Thoracic aorta (tissue), 2 donors: ENCODE data around the gene BAMBI. TPM values are rescaled to one million over a fixed set of nuclear protein-coding genes. Genes with fewer than 3 reads are reported as not detected.

Experiments used
- ATAC-seq: fragments of 150-250 bp; one replicate; pipeline ENCODE4 v1.8.0; 2017; ENCODE audit warnings: low read depth; ENCODE audit not compliant: insufficient number of reproducible peaks, low FRiP score
- DNase-seq: peaks from one replicate; pipeline ENCODE4 v3.0.0-alpha.2; 2020; ENCODE audit warnings: low spot score
- H3K27ac ChIP-seq, 2 donors: fragments of 200-600 bp; sonication (generic); 1 replicate in 1 of 2; 2 replicates in 1 of 2; pipeline ENCODE4 v1.5.1; 2016; ENCODE audit warnings: mild to moderate bottlenecking in 2 of 2, moderate library complexity in 2 of 2
- H3K27me3 ChIP-seq: fragments of 200-600 bp; sonication (generic); replicated peaks from 2 replicates; pipeline ENCODE4 v1.6.0; 2016; ENCODE audit warnings: mild to moderate bottlenecking; ENCODE audit not compliant: insufficient read depth
- H3K36me3 ChIP-seq: fragments of 200-600 bp; sonication (generic); one replicate; pipeline ENCODE4 v1.5.1; 2016
- H3K4me1 ChIP-seq, 2 donors: fragments of 200-600 bp; sonication (generic); 1 replicate in 1 of 2; 2 replicates in 1 of 2; pipeline versions ENCODE4 v1.5.1 to v1.6.0; 2016; ENCODE audit warnings: low read depth in 2 of 2, mild to moderate bottlenecking in 1 of 2; ENCODE audit not compliant: control insufficient read depth in 1 of 2
- H3K4me3 ChIP-seq: fragments of 200-600 bp; sonication (generic); 2 replicates; pipeline ENCODE4 v1.5.1; 2016; ENCODE audit warnings: mild to moderate bottlenecking
- H3K9me3 ChIP-seq: fragments of 200-600 bp; sonication (generic); 2 replicates; pipeline ENCODE4 v1.5.1; 2016
- total RNA-seq, 2 donors: library from RNA; depleted of rRNA; stranded (reverse); fragments of >200 nt; gene quantifications; one replicate each; pipeline versions ENCODE4 v1.1.0 to v1.2.3, GENCODE V29; 2016
- TF ChIP-seq, protein P1 (sequence below): fragments of 200-600 bp; sonication (generic); IDR thresholded peaks from one replicate; pipeline ENCODE4 v1.5.1; 2019; ENCODE audit warnings: antibody characterized with exemption

Gene BAMBI
- total RNA-seq, 2 donors from 2014 or later = 14.9 to 24.8 TPM

DNA sequence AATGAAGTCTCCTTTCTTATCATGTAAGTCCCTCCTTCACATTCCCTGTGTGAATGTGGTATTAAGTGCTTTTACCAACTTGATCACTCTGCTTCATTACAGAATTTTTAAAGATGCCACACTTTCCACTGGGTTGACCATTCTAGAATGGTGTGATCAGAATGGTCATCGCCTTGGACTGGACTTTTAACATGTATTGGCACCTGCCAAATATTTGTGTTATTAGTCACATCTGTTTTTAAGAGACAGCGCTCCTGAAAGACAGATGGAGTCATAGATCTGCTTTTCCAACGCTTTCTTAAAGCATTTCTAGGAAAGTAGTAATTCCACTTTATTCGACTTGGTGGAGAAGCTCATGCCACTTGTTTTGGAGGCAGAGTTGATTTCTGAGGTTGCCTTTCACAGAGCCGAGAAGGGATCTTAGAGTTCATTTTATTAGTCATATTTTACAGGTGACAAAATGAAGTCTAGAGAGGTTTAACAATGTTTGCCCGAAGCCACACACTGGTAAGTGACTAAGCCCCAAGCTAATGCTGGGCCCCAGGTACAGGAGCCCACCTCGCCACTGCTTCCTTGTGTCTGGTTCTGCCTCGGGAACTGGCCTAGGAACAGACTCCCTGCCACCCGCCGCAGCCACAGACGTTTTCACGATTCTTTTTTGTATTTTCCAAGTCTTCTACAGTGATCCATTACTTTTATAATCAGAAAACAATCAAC is 10.4 kb upstream of the BAMBI start:
- ATAC-seq = no peak
- Histone ChIP-seq H3K27me3 (no peaks in the 10 kb centered on the region), H3K27ac (no peak overlapping the region), H3K36me3 (no peaks in the 10 kb centered on the region), H3K9me3 (no peaks in the 10 kb centered on the region), H3K4me3 (no peak overlapping the region), H3K4me1 (peaks cover 4 to 20% of the 10 kb centered on the region in 2 donors)
- no peak for DNase-seq
- TF ChIP-seq, protein P1, sequence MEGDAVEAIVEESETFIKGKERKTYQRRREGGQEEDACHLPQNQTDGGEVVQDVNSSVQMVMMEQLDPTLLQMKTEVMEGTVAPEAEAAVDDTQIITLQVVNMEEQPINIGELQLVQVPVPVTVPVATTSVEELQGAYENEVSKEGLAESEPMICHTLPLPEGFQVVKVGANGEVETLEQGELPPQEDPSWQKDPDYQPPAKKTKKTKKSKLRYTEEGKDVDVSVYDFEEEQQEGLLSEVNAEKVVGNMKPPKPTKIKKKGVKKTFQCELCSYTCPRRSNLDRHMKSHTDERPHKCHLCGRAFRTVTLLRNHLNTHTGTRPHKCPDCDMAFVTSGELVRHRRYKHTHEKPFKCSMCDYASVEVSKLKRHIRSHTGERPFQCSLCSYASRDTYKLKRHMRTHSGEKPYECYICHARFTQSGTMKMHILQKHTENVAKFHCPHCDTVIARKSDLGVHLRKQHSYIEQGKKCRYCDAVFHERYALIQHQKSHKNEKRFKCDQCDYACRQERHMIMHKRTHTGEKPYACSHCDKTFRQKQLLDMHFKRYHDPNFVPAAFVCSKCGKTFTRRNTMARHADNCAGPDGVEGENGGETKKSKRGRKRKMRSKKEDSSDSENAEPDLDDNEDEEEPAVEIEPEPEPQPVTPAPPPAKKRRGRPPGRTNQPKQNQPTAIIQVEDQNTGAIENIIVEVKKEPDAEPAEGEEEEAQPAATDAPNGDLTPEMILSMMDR = no peak

DNA sequence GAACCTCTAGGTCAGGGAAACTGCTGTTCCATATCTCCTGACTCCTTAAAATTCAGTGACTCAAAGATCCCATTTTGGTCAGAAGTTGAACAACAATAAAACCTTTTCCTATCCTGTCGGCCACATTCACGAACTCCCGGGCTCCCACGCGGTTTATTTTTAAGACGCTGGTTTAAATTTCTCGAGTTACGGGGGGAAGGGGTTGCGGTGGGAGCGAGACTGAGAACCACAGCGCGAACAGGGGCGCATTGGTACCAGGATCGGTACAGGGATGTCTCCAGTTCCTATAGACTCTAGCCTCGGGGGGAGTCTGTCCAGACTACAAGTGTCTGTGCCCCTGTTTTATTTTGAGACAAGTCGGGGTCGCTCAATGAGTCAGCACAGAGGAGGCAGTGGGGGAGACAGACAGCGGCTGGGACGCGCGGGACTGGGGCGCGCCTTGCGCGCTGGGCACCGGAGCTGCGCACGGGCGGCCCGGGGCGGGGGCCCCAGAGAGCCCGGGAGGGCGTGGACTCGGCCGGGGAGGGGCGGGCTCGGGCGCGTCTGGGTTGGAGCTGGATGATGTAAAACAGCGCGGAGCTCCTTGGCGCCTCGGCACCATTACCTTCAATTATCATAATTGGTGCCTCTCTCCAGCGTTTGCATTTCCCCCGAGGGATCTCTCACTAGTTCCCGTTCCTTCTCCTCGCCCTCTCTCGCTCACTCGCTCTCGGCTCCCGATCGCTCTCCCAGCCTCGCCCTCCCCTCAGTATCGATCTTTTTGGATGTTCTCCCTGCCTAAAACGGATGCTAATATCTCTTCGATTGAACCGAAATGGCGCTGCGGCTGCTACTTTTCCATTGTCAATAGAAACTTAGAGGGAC is 8.7 kb upstream of the BAMBI start:
- no peaks in the 10 kb centered on the region for H3K9me3 ChIP-seq
- ATAC-seq (no peak), DNase-seq (no peak)
- no peaks in the 10 kb centered on the region for H3K36me3 ChIP-seq
- TF ChIP-seq, protein P1 = no peak
- no peaks in the 10 kb centered on the region for H3K27me3 ChIP-seq
- H3K27ac ChIP-seq = peak overlapping the region in 1 of 2 donors; percentile 66
- H3K4me1 ChIP-seq = peaks cover 4 to 19% of the 10 kb centered on the region in 2 donors
- H3K4me3 ChIP-seq = peak overlapping the region; percentile 81

DNA sequence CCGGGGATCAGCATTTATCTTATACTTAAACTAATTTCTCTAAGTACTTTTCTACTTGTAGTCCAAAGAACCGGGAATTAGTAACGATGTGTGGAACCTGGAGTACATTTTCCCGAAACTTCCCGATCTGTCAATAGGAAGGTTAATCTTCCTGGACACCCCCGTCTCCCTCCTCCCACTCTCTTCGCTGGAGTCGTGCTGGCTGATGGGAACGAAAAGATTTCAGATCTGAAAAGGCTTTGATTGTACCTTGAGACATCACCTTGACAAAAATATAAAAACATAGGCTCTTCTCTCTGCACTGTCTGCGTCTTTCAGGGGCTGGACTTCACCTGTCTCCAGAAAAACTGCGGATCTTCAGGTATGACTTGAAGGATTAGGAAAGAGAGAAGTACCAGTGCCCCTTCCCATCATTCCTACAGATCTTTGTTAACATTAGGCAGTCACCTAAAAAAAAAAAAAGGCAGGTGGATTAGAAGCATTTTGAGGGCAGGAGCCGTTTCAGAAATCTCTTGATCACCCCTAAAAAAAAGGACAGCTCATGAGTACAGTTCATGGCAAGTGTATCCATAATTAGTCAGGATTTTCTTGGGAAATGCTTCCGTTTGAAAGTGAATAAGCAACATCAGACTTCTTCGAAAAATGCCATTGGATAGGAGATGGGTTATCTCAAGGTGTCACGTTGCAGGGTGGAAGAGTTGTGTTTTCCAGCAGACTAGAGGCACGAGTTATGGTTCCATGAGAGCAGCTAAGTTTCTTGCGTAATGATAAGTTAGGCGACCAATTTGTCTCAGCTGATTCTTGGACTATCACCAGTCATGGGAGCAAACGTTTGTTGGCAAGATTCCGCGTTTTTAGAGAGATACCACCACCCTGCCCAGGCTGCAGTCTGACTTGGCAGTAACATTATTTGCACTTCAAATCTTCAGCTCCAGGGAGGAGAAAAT is 7.8 kb upstream of the BAMBI start:
- DNase-seq (no peak), ATAC-seq (no peak)
- H3K9me3 ChIP-seq = no peaks in the 10 kb centered on the region
- H3K27me3 ChIP-seq = no peaks in the 10 kb centered on the region
- no peaks in the 10 kb centered on the region for H3K36me3 ChIP-seq
- TF ChIP-seq, protein P1 = no peak
- H3K27ac ChIP-seq = no peak overlapping the region
- H3K4me1 ChIP-seq = peaks cover 0 to 10% of the 10 kb centered on the region in 2 donors
- peak overlapping the region; percentile 81 for H3K4me3 ChIP-seq

DNA sequence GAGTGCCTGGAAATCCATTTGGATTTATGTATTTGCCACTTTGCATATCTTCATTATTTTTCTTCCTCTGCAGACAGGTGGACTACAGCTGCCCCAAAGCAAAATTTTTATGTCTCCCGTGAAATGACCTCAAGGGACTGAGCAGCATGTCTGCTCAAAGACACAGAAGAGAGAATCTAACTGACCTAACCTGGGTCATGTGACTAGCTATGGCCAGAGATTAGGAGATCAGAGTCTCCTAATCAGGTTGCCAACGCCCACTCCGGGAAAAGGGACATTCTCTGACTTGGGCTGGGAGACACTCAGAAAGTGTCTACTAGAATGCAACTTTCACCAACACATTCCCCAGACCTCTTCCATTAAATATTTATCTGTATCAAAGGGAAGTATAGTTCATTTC is 2.5 kb upstream of the BAMBI start:
- no peaks in the 10 kb centered on the region for H3K27me3 ChIP-seq
- no peaks in the 10 kb centered on the region for H3K36me3 ChIP-seq
- TF ChIP-seq, protein P1 = no peak
- H3K27ac ChIP-seq = no peak overlapping the region
- DNase-seq (no peak), ATAC-seq (no peak)
- no peaks in the 10 kb centered on the region for H3K9me3 ChIP-seq
- no peak overlapping the region for H3K4me3 ChIP-seq
- no peaks in the 10 kb centered on the region for H3K4me1 ChIP-seq
